AG04449 (cell line): ENCODE data around the gene ELP2.

Experiments used
- CTCF ChIA-PET: fragments of 350-600 bp; formaldehyde crosslinking; extraction: SDS; loops from one replicate; lab custom pipeline; 2021; ENCODE audit warnings: antibody characterized with exemption; lab: Yijun Ruan, JAX
- POLR2A ChIA-PET: fragments of 400-600, 350-600 bp; formaldehyde crosslinking; extraction: SDS; loops from one replicate; lab custom pipeline; 2020; ENCODE audit warnings: antibody characterized with exemption, inconsistent platforms; lab: Yijun Ruan, JAX
- DNase-seq: peaks from one replicate; pipeline ENCODE4 v3.0.0-alpha.2; 2010; ENCODE audit warnings: low read depth, low spot score
- H3K4me3 ChIP-seq: 2 replicates; pipeline ENCODE4 v1.5.1; 2011; ENCODE audit warnings: low read depth, mild to moderate bottlenecking, control low read depth, low read length
- CTCF ChIP-seq: IDR thresholded peaks from one replicate; pipeline ENCODE4 v1.5.1; 2011; ENCODE audit warnings: mild to moderate bottlenecking, moderate library complexity, low read length, control low read depth, inconsistent platforms; ENCODE audit not compliant: insufficient read depth; ENCODE audit errors: missing control alignments

Gene ELP2

GRCh38 chr18:36217348-36217747, 87.6 kb downstream of the ELP2 start:
- ChIA-PET POLR2A (no interaction called here), CTCF (interaction anchor here (1.0 to 1.2 kb wide), 2 partner anchors 11 to 12 kb away, joined by 3 to 4 read pairs; no protein-coding TSS in a partner anchor)
- no peak for TF ChIP-seq CTCF
- no peak overlapping the region for H3K4me3 ChIP-seq
- DNase-seq = no peak

GRCh38 chr18:36229188-36229587, 99.5 kb downstream of the ELP2 start:
- no peak for DNase-seq
- ChIA-PET POLR2A (no interaction called here), CTCF (interaction anchor here (0.8 kb wide), 1 partner anchor 21 kb away, joined by 3 read pairs; no protein-coding TSS in a partner anchor)
- H3K4me3 ChIP-seq = no peak overlapping the region
- TF ChIP-seq CTCF = no peak
